ENCODE data around the gene DGCR6L.
"Not testable (repeated sequence)": the region's sequence is repeated elsewhere in the genome, so short reads cannot be mapped to it uniquely, and the experiment has no call there.

GRCh38 chr22:20286312-20286660 lies 33.6 kb downstream of the DGCR6L start:
- TF ChIP-seq POLR2A (IDR thresholded peaks at IDR 0.05; ENCODE audit: low read depth, low read length); POLR2AphosphoS5 (IDR thresholded peaks at IDR 0.05; ENCODE audit: low read depth, low read length); TAF1 (IDR thresholded peaks at IDR 0.05; ENCODE audit: borderline replicate concordance, low read depth, low read length): not testable (repeated sequence)
